GM21825 (cell line): ENCODE results near the gene PYGM.

Source experiments
- ATAC-seq: cut with Tn5 transposase; IDR thresholded peaks from one replicate; pipeline ENCODE4 v1.9.1; 2021; ENCODE audit warnings: mild to moderate bottlenecking, moderate library complexity; ENCODE audit not compliant: unreplicated experiment

Gene PYGM

GRCh38 chr11:64697663-64698375 is 62.0 kb downstream of the PYGM start:
- no peak for ATAC-seq
